HG03432 (cell line): ENCODE measurements around the gene CORO7.

Experiments used
- ATAC-seq: cut with Tn5 transposase; IDR thresholded peaks from one replicate; pipeline ENCODE4 v1.9.1; 2021; ENCODE audit warnings: mild to moderate bottlenecking, moderate library complexity; ENCODE audit not compliant: unreplicated experiment

The CORO7 gene

DNA sequence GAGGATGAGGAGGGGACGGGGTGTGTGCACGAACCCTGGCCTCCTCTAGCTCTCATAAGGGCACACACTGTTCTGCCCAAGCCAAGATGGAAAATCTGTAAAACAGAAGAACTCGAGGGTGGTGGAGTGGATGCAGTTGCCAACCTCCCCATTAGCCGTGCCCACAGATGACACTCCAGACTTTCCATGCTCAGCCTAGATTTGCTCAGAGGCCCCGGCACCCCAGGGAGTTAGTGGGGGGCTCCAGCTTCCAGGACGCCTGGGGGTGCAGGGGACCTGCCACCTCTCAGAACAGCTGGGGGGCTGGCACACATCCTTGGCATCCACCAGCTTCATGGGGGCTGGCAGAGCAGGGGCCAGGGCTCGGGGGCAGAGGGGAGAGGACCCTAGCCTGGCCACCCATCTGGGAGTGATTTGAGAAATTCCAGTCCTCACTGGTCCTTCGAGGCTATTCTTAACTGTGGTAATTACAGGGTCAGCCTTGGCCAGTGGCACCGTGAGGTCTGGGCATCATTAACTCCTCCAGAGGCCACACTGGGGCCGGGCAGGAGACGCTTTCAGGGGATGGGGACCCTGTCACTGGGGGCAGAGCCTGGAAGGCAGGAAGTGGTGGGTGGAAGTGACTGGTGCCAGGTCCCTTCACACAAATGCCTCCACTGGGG lies 30.5 kb downstream of the CORO7 start:
- no peak for ATAC-seq

DNA sequence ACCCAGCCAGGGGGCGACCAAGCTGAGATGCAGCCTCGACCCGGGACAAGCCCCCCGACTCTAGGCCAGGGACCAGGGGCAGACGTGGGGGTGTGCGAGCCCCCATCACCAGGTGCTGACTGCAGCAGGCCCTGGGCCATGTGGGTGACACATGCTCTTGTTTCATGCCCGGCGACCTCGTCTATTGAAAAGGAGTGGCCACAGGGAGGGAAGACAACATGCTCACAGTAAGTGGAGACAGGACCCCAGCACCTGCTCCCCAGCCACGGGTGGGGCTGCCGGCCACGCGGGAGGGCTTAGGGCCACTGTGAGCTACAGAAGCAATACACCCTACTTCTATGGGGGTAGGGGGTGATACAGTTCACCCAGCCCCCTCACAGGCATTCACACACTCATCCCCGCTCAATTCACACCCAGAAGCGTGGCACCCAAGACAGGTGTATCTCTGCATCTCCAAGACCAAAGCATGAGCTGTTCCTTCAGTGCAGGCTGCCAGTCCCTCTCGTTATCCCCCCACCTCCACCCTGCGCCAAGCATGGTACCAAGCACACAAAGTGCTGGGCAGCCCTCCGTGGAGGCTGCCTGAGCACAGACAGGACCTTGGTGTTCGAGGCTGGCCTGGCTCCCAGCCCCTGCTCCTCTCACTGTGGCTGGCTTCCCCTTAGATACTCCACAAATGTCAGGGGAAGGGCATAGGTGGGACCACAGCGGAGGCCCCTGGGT lies 31.2 kb downstream of the CORO7 start:
- ATAC-seq = no peak

GRCh38 chr16:4384509-4384942 lies 31.9 kb downstream of the CORO7 start:
- ATAC-seq = no peak

DNA sequence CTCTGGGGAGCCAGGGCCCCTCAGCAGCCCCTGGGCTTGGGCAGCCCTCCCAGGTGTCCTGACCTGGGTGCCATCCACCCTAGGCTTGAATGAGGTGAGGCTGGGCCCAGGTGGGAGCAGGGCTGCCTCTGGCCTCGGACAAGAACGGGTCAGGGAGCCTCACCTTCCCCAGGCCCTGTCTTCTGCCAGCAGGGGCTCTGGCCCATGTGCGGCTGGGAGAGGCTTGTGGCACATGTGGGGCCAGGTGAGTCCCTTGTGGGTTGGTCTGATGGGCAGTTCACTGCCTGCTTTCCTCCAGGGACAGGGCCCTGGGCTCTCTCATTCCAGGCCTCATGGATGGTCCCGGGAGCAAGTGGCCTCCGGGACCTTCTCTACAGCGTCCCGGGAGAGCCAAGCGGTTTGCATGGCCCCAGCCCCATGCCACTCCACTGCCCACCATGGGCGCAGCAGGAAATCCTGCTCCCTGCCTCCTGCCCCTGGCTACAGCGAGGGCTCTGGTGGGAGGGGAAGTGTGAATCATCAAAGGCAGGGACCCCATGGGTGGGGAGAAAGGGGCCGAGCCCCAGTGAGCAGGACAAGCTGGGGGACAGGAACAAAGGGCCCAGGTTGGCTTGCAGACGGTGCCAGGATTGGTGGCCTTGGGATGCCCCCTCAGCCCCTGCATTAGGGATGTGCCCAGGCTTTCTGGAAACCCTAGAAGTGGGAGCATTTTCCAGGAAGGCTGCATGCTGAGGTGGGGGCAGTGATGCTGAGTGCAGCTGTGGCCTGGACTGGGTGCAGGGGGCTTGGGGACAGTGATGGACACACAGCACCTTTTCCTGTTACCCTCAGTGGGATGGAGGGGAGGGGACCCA lies 32.6 kb downstream of the CORO7 start:
- no peak for ATAC-seq

DNA sequence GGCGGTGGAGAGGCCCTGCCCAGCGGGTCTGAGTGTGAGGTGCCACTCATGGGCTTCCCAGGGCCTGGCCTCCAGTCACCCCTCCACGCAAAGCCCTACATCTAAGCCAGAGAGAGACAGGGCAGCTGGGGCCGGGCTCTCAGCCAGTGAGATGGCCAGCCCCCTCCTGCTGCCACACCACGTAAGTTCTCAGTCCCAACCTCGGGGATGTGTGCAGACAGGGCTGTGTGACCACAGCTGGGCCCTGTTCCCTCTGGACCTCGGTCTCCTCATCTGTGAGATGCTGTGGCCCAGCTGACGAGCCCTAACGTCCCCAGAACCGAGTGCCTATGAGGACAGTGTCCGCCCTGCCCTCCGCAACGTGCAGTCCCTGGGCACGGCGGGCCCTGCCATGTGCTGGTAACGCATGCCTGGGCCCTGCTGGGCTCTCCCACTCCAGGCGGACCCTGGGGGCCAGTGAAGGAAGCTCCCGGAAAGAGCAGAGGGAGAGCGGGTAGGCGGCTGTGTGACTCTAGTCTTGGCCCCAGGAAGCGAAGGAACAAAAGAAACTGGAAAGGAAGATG lies 33.5 kb downstream of the CORO7 start:
- no peak for ATAC-seq

- no peak for ATAC-seq
Observed at GRCh38 chr16:4381935-4382794, 34.2 kb downstream of the CORO7 start.

DNA sequence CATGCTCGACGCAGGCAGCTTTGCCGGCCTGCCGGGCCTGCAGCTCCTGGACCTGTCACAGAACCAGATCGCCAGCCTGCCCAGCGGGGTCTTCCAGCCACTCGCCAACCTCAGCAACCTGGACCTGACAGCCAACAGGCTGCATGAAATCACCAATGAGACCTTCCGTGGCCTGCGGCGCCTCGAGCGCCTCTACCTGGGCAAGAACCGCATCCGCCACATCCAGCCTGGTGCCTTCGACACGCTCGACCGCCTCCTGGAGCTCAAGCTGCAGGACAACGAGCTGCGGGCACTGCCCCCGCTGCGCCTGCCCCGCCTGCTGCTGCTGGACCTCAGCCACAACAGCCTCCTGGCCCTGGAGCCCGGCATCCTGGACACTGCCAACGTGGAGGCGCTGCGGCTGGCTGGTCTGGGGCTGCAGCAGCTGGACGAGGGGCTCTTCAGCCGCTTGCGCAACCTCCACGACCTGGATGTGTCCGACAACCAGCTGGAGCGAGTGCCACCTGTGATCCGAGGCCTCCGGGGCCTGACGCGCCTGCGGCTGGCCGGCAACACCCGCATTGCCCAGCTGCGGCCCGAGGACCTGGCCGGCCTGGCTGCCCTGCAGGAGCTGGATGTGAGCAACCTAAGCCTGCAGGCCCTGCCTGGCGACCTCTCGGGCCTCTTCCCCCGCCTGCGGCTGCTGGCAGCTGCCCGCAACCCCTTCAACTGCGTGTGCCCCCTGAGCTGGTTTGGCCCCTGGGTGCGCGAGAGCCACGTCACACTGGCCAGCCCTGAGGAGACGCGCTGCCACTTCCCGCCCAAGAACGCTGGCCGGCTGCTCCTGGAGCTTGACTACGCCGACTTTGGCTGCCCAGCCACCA lies 35.1 kb downstream of the CORO7 start:
- ATAC-seq = no peak

- no peak for ATAC-seq
Observed at GRCh38 chr16:4380119-4381063, 36.0 kb downstream of the CORO7 start.

DNA sequence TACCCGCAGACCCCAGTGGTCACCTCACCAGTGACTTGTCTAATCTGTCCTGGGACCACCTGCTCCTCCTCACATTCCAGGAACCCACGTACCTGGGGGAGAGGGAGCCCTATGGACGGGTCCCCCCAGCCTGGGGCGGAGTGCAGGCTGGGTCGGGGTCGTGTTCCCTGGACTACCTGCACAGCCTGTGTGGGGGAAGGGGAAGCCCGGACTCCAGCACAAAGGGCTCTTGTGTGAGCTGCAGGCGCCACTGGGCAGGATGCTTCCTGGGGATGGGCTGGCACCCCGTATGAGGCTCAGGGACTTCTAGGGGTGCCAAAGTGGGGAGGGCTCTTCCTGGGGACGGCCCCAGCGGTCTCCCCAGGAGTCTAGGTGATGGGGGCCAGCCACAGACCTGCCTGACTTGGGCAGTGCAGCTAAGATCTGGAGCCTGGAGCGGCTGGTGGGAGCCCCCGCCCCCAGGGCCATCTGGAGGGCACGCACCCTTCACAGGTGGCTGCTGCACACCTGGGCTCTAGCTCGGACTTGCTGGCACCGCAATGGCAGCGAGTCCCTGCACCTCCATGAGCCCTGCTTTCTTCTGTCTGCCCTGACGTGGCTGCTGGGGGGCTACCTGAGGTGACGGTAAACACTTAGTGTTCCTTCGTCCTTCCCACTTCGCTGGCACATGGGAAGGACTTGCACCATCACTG lies 37.3 kb downstream of the CORO7 start:
- ATAC-seq = no peak

- no peak for ATAC-seq
Observed at GRCh38 chr16:4378161-4378666, 38.2 kb downstream of the CORO7 start.

DNA sequence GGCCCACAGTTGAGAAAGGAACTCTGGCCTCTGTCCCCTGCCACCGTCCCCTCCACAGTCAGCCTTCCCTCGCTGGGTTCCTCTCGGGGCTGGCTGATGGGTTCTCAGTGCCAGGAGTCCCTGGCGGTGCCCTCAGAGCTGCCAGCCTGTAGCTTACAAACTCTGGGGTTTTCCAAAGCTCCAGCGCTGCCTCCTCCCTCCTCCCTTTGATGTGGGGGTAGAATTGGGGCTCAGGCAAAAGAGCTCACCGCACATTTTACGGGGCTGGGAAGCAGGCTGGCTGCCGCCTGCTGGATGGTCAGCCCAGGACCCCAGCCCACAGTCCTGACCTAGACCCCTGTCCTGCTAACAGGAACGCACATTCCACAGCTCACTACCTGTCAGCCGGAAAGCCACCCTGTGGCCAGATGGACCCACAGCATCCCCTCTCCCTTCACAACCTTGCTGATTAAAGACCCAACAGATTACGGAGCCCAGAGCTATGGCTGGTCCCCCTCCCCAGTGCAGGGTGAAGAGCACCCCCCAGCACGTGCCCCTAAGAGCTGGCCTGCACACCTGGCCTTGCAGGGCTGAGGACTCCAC lies 38.7 kb downstream of the CORO7 start:
- no peak for ATAC-seq

DNA sequence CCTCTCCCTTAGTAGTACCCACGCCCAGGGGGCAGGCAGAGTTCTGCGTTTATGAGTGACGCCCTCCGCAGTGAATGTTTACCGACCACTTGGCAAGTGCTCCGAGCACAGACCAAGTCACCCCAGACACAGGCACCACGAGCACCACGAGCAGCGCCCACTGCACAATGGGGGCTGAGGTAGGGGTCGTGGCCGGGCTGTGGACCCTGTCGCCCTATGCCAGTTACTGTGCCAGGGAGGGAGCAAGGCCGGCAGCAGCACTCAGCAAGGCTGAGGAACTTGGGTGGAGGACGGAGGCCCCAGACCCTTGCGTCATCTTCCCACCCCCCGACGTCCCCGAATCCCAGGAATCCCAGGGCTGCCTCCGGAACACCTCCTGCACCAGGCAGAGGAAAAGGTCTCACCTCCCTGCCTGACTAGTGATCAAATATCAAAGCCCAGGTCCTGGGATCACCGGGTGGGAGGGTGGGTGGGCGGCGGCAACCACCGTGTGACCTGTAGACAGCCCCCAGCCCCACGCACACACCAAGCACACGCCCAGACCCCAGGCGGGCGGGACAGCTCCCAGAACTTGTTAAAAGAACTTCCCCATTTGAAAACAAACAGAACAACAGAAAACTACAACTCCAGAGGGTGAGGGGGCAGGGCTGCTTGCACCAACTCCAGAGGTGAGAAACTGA lies 39.4 kb downstream of the CORO7 start:
- no peak for ATAC-seq

- no peak for ATAC-seq
Observed at GRCh38 chr16:4376126-4376892, 40.1 kb downstream of the CORO7 start.

- no peak for ATAC-seq
Observed at GRCh38 chr16:4375717-4376116, 40.7 kb downstream of the CORO7 start.

DNA sequence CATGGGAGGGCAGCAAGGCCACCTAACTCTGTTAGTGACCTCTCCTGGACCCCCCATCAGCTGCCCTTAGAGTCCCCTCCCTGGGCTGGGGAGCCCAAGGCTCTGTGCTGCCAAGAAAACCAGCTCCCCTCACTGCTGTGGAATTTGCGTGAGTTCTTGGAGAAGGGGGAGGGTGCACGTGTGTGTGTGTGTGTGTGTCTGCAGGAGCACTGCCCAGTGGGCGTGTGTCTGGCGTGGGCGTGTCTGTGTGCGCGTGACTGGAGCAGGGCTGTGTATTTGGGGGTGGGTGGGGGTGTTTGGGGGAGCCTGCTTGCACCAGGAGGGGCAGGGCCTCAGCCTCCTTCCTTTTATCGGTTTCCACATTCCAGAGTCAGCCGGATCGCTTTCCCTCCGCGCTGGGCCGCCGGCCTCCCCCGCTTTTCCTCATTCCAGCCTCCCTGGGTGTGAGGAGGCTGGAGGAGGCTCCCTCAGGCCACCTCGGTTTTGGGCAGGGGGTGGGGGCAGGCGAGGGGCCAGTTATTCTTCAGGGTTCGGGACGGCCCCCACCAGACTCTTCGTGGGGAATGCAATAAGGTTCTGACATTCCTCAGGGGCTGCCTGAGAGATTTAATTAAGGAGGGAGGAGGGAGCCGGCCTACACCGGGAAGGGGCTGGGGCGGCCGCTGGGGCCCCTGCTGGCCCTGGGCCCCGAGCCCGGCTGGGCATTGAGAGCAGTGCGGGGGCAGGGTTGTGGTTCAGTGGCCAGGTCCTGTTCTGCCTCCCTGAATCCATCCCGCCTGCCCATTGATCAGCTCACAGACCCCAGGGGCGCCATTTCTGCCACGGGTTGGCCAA lies 42.3 kb downstream of the CORO7 start:
- no peak for ATAC-seq
